ENCODE data around the gene ANKRD50.

Gene ANKRD50

GRCh38 chr4:124753941-124754581 lies 41.5 kb upstream of the ANKRD50 start:
- H3K9me2 ChIP-seq (replicated peaks; ENCODE audit: low read depth, low read length), result no peaks in the 10 kb centered on the region
- TF ChIP-seq, protein P1, sequence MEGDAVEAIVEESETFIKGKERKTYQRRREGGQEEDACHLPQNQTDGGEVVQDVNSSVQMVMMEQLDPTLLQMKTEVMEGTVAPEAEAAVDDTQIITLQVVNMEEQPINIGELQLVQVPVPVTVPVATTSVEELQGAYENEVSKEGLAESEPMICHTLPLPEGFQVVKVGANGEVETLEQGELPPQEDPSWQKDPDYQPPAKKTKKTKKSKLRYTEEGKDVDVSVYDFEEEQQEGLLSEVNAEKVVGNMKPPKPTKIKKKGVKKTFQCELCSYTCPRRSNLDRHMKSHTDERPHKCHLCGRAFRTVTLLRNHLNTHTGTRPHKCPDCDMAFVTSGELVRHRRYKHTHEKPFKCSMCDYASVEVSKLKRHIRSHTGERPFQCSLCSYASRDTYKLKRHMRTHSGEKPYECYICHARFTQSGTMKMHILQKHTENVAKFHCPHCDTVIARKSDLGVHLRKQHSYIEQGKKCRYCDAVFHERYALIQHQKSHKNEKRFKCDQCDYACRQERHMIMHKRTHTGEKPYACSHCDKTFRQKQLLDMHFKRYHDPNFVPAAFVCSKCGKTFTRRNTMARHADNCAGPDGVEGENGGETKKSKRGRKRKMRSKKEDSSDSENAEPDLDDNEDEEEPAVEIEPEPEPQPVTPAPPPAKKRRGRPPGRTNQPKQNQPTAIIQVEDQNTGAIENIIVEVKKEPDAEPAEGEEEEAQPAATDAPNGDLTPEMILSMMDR (conservative IDR thresholded peaks at IDR 0.05; ENCODE audit: low read length), result no peak
- TF ChIP-seq EZH2phosphoT487 (IDR thresholded peaks at IDR 0.05; ENCODE audit: borderline replicate concordance), result no peak
- H3F3A ChIP-seq (ENCODE audit: low read depth), result no peaks in the 10 kb centered on the region
- no peak overlapping the region for H3K9ac ChIP-seq (ENCODE audit: low read depth, low read length, poor library complexity, severe bottlenecking)
- H3K27me3 ChIP-seq (ENCODE audit: insufficient read depth, low read length, poor library complexity, severe bottlenecking), result no peaks in the 10 kb centered on the region
- no peaks in the 10 kb centered on the region for H3K9me3 ChIP-seq (ENCODE audit: insufficient read depth, low read depth, low read length)
- H3K4me3 ChIP-seq (ENCODE audit: low read length, poor library complexity, severe bottlenecking), result no peak overlapping the region
- H3K4me1 ChIP-seq (ENCODE audit: insufficient read depth, low read length, poor library complexity, severe bottlenecking), result no peaks in the 10 kb centered on the region
- no peaks in the 10 kb centered on the region for H3K79me2 ChIP-seq (ENCODE audit: insufficient read depth, low read length)
- H3K4me2 ChIP-seq (ENCODE audit: low read depth, low read length, poor library complexity, severe bottlenecking), result no peak overlapping the region
- no peaks in the 10 kb centered on the region for H3K36me3 ChIP-seq (ENCODE audit: insufficient read depth, low read length)
- H4K20me1 ChIP-seq (ENCODE audit: insufficient read depth, low read length, poor library complexity, severe bottlenecking), result no peaks in the 10 kb centered on the region
- H2AFZ ChIP-seq (ENCODE audit: low read length), result no peak overlapping the region

DNA sequence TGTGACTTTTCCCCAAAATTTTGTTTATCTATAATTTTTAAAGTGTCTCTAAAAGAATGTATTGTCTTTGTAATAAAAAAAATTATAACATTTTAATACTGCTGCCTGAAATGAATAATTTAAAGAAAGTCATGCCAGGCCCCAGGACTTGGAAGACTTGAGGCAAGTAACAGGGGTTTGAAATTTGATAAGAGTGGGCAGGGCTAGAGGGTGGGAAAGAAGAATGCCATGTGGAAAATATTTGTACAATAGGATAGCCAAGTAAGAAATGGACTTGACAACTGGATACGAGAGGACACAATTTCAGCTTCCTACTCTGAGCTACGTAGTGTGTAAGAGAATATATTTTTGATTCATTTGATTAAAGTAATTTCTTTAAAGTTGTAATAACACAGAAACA lies 36.9 kb upstream of the ANKRD50 start:
- H3K4me2 ChIP-seq (ENCODE audit: low read depth, low read length, poor library complexity, severe bottlenecking), result no peak overlapping the region
- H3K4me1 ChIP-seq (ENCODE audit: insufficient read depth, low read length, poor library complexity, severe bottlenecking), result no peaks in the 10 kb centered on the region
- H3K4me3 ChIP-seq (ENCODE audit: low read length, poor library complexity, severe bottlenecking), result no peak overlapping the region
- no peaks in the 10 kb centered on the region for H4K20me1 ChIP-seq (ENCODE audit: insufficient read depth, low read length, poor library complexity, severe bottlenecking)
- H3F3A ChIP-seq (ENCODE audit: low read depth), result no peaks in the 10 kb centered on the region
- no peaks in the 10 kb centered on the region for H3K9me3 ChIP-seq (ENCODE audit: insufficient read depth, low read depth, low read length)
- no peaks in the 10 kb centered on the region for H3K79me2 ChIP-seq (ENCODE audit: insufficient read depth, low read length)
- no peak overlapping the region for H3K9ac ChIP-seq (ENCODE audit: low read depth, low read length, poor library complexity, severe bottlenecking)
- H3K27me3 ChIP-seq (ENCODE audit: insufficient read depth, low read length, poor library complexity, severe bottlenecking), result no peaks in the 10 kb centered on the region
- H3K36me3 ChIP-seq (ENCODE audit: insufficient read depth, low read length), result no peaks in the 10 kb centered on the region
- TF ChIP-seq, protein P1 (conservative IDR thresholded peaks at IDR 0.05; ENCODE audit: low read length), result no peak
- no peak for TF ChIP-seq EZH2phosphoT487 (IDR thresholded peaks at IDR 0.05; ENCODE audit: borderline replicate concordance)
- H2AFZ ChIP-seq (ENCODE audit: low read length), result no peak overlapping the region
- H3K9me2 ChIP-seq (replicated peaks; ENCODE audit: low read depth, low read length), result no peaks in the 10 kb centered on the region

- no peak overlapping the region for H2AFZ ChIP-seq (ENCODE audit: low read length)
- no peaks in the 10 kb centered on the region for H3K79me2 ChIP-seq (ENCODE audit: insufficient read depth, low read length)
- H3K4me3 ChIP-seq (ENCODE audit: low read length, poor library complexity, severe bottlenecking), result no peak overlapping the region
- no peaks in the 10 kb centered on the region for H3K4me1 ChIP-seq (ENCODE audit: insufficient read depth, low read length, poor library complexity, severe bottlenecking)
- no peaks in the 10 kb centered on the region for H3K27me3 ChIP-seq (ENCODE audit: insufficient read depth, low read length, poor library complexity, severe bottlenecking)
- no peak overlapping the region for H3K9ac ChIP-seq (ENCODE audit: low read depth, low read length, poor library complexity, severe bottlenecking)
- no peaks in the 10 kb centered on the region for H3F3A ChIP-seq (ENCODE audit: low read depth)
- no peaks in the 10 kb centered on the region for H4K20me1 ChIP-seq (ENCODE audit: insufficient read depth, low read length, poor library complexity, severe bottlenecking)
- no peak overlapping the region for H3K4me2 ChIP-seq (ENCODE audit: low read depth, low read length, poor library complexity, severe bottlenecking)
- TF ChIP-seq, protein P1 (conservative IDR thresholded peaks at IDR 0.05; ENCODE audit: low read length), result no peak
- no peak for TF ChIP-seq EZH2phosphoT487 (IDR thresholded peaks at IDR 0.05; ENCODE audit: borderline replicate concordance)
- no peaks in the 10 kb centered on the region for H3K9me3 ChIP-seq (ENCODE audit: insufficient read depth, low read depth, low read length)
- H3K9me2 ChIP-seq (replicated peaks; ENCODE audit: low read depth, low read length), result no peaks in the 10 kb centered on the region
- H3K36me3 ChIP-seq (ENCODE audit: insufficient read depth, low read length), result no peaks in the 10 kb centered on the region
These were observed 36.4 kb upstream of the ANKRD50 start for GRCh38 chr4:124748965-124749364.
